Left ventricle myocardium superior (tissue), 1 donor: ENCODE measurements around the gene PPHLN1. TPM values are rescaled to one million over a fixed set of nuclear protein-coding genes. Genes with fewer than 3 reads are reported as not detected.

Experiments used
- microRNA-seq: library from miRNA; unstranded; fragments of <30 nt; microRNA quantifications from one replicate; pipeline ENCODE4 v1.2.0, GENCODE V29; 2020; ENCODE audit warnings: borderline number of aligned reads
- total RNA-seq: library from RNA; stranded (reverse); fragmentation: NEBNext Ultra II Directional; extraction: Animal tissue kit (Norgen Biotek cat#: 25700); gene quantifications from one replicate; pipeline ENCODE4 v1.2.1, GENCODE V29; 2021
- donor health status: DM: no; HTN: yes; CAD: no; lungs with severe emphysema.

The PPHLN1 gene
- total RNA-seq, 1 donor from 2014 or later: 27.8 TPM

Small RNA genes lying within 50 kb of the gene (microRNA-seq; reads per million reads assigned to microRNA genes)
- gene MIR7851: not detected

Other genes starting within 250 kb of the PPHLN1 start
- 4.8 TPM for gene GXYLT1, start 181.3 kb upstream of the PPHLN1 start, total RNA-seq
- gene YAF2, start 87.9 kb upstream of the PPHLN1 start, total RNA-seq: 62.7 TPM
- 58.6 TPM for gene ZCRB1, start 73 bp upstream of the PPHLN1 start, total RNA-seq